ENCODE data around the gene ANKK1. TPM values are rescaled to one million over a fixed set of nuclear protein-coding genes. Genes with fewer than 3 reads are reported as not detected.

Gene ANKK1
- total RNA-seq, 3 donors from 2014 or later = 0.16 TPM; not detected in 2

DNA sequence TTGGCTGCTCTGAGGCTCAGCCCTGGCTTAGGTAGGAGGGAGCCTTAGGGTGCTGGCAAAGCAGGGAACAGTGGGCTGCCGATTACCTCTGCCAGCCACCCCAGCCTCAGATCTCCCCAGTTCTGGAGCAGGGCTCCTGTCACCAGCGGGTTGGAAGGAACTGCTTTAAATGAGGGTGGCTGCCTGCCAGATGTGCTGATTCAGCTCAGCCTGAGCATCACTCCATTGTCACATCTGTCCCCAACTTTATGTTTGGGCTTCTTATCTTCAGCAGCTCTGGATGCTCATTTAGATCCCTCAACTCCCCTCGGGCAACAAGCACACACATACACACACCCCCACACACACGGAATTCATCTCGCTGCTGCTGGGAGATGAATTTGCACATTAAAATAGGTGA is 16.9 kb upstream of the ANKK1 start:
- DNase-seq (no peak), ATAC-seq (no peak)
- Mint-ChIP-seq H3K36me3 (ENCODE audit: insufficient read depth) (peaks cover 28% of the 10 kb centered on the region), H3K4me1 (ENCODE audit: low read depth) (peaks cover 5% of the 10 kb centered on the region), H3K9me3 (no peaks in the 10 kb centered on the region), H3K4me3 (no peak overlapping the region), H3K27me3 (ENCODE audit: low read depth) (no peaks in the 10 kb centered on the region)

DNA sequence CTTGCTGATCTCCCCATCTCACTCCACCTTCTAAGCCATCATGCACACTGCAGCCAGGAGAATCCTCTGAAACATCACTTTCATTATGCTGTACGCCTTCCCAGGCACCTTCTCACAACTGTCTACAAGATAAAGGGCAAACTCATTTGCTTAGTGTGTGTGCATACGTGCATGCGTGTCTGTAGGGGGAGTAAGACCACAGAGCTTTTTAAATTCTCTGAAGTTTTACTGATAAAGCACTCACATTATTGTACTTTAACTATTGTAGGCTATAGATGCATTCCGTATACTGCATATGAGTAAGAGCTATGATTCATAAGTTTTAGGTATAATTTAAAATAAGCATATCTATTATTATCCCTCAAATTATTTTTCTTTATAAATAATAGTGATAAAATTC is 15.3 kb upstream of the ANKK1 start:
- DNase-seq (no peak), ATAC-seq (no peak)
- Mint-ChIP-seq H3K4me3 (no peak overlapping the region), H3K4me1 (ENCODE audit: low read depth) (no peaks in the 10 kb centered on the region), H3K9me3 (no peaks in the 10 kb centered on the region), H3K27me3 (ENCODE audit: low read depth) (no peaks in the 10 kb centered on the region), H3K36me3 (ENCODE audit: insufficient read depth) (peaks cover 26% of the 10 kb centered on the region)

DNA sequence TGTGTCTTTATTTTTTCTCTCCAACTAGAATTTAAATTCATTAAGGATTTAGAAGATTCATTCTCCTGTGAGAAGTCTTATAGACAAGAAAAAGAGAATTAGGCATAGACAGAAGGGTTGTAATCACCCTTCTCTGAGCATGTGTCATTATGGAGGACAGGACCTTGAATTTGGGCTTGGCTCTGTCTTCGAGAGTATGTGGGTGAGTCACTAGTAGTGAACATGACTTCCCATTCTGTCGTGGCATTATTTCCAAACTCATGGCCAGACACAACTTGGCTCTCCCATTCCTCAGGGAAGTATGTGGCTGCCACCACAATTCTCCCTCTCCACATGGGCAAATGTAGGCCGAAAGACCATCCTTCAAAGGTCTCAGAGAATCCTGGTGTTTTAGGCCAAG is 14.3 kb upstream of the ANKK1 start:
- Mint-ChIP-seq H3K36me3 (ENCODE audit: insufficient read depth) (peaks cover 23% of the 10 kb centered on the region), H3K9me3 (no peaks in the 10 kb centered on the region), H3K4me3 (no peak overlapping the region), H3K27me3 (ENCODE audit: low read depth) (no peaks in the 10 kb centered on the region), H3K4me1 (ENCODE audit: low read depth) (no peaks in the 10 kb centered on the region)
- no peak for DNase-seq
- ATAC-seq = no peak

DNA sequence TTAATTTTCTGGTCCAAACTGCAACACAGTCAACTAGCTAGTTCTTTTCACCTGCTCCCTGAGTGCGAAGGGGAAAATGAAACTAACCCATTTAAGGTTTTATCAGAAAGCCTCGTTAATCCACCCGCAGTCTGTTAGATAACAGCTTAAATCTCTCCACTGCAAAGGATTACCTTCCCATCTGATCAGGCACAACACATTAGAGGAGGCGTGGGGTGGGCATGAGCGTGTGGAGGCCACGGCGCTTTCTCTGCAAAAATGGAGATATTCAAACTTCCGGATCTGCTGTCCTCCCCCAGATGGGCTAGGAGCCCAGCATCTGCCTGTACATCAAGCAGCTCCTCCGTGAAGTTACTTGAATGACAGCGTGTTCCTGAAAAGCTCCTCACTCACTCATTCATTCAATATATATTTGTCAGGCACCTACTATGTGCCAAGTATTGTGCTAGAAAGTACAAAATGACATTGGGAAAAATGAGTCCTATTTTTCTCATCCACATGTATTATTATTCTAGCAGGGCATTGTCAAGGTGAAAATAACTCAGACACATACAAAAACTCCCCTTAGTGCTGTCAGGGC is 13.5 kb upstream of the ANKK1 start:
- H3K4me1 Mint-ChIP-seq (ENCODE audit: low read depth) = no peaks in the 10 kb centered on the region
- no peak overlapping the region for H3K4me3 Mint-ChIP-seq
- H3K36me3 Mint-ChIP-seq (ENCODE audit: insufficient read depth) = peaks cover 26% of the 10 kb centered on the region

DNA sequence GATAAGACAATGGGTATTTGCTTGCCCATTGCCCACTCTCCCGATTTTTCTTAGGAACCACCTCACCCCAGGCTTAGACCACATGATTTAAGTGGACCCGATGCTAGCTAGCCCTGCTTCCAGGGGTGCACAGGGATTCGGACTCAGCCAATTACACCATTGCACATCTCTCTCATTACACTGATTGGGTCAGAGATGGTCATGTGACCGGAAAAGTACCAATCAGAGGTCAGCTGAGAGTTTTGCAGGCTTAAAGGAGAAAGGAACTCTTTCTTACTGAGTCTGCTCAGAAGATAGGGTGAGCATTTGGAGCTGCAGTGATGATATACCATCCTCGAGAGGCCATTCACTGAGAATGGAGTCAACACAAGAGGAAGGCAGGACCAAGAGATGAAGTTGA is 12.2 kb upstream of the ANKK1 start:
- ATAC-seq = no peak
- H3K4me1 Mint-ChIP-seq (ENCODE audit: low read depth) = no peaks in the 10 kb centered on the region
- H3K4me3 Mint-ChIP-seq = no peak overlapping the region
- H3K9me3 Mint-ChIP-seq = no peaks in the 10 kb centered on the region
- peaks cover 30% of the 10 kb centered on the region for H3K36me3 Mint-ChIP-seq (ENCODE audit: insufficient read depth)
- DNase-seq = no peak
- H3K27me3 Mint-ChIP-seq (ENCODE audit: low read depth) = no peaks in the 10 kb centered on the region

More for the DNA sequence above, 13.5 kb upstream of the ANKK1 start:
- Mint-ChIP-seq H3K27me3 (ENCODE audit: low read depth) (no peaks in the 10 kb centered on the region), H3K9me3 (no peaks in the 10 kb centered on the region)
- no peak for ATAC-seq
- no peak for DNase-seq

DNA sequence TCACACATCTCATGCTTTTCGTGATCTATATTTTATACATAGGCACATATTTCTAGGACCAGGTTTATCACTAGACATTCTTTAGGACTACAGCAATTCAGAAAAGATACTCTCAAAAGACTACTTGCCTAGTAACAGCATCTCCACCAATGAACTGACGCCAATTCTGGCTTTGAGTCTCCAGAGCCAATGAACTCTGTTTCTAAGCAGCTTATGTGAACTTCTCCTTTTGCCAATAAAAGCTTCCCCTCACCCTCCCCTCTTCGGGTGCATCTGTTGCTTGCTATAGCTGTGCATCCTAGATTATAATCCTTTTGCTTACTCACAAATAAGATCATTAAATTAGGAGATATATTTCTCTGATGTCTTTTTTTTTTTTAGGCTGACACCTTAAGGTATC is 11.4 kb upstream of the ANKK1 start:
- Mint-ChIP-seq H3K9me3 (no peaks in the 10 kb centered on the region), H3K36me3 (ENCODE audit: insufficient read depth) (peaks cover 31% of the 10 kb centered on the region), H3K4me3 (no peak overlapping the region), H3K27me3 (ENCODE audit: low read depth) (no peaks in the 10 kb centered on the region), H3K4me1 (ENCODE audit: low read depth) (no peaks in the 10 kb centered on the region)
- no peak for DNase-seq
- ATAC-seq = no peak

DNA sequence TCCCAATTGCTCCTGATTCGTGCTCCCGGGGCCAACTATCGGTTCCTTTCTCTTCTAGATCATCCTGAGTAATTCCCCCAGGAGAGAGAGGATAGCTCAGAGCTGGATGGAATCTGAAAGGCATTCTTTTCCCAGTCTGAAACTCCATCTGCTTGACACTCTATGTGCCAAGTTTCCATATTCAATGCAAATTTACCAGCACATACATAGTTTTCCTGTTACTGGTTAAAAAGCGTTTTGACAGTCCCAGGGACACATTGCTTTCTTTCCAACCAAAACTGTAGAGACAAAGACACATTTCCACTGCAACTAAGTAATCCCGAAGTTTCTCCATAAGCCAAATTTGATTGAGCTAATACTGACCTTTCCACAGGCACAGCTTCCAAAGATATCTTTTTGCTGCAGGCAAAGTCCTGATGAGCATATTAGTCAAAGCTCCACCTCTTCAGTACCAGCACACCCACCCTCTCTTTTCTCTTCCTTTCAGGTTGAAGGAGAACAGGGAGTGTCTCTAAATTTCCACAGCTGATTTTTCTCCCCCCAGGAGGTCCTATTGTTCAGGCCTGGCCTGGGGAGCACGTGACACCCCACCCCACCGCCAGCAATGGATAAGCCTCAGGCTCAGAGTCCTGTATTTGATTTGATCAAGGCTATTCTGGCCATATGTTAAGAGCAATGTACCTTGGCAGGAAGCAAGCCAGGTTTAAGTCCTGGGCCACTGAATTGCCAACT is 9.7 kb upstream of the ANKK1 start:
- Mint-ChIP-seq H3K4me3 (no peak overlapping the region), H3K9me3 (no peaks in the 10 kb centered on the region), H3K4me1 (ENCODE audit: low read depth) (no peaks in the 10 kb centered on the region), H3K27me3 (ENCODE audit: low read depth) (no peaks in the 10 kb centered on the region), H3K36me3 (ENCODE audit: insufficient read depth) (peaks cover 26% of the 10 kb centered on the region)
- no peak for ATAC-seq
- no peak for DNase-seq

DNA sequence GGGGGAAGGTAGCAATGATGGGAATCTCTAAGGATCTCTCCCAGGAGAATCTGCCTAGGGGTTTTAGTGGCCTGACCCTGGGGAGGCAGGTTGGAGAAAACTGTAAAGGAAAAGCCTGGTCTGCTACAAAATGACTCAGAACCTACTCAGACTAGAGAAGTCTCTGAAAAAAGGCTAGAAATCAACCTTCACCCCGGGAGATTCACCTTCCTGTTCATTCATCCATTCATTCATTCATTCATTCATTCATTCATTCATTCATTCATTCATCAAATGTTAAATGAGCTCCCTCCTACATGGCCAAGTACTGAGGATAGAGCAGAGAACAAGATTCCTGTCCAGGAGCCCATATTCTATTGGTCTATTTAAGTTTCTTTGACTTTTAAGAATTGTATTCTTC is 8.9 kb upstream of the ANKK1 start:
- Mint-ChIP-seq H3K36me3 (ENCODE audit: insufficient read depth) (peaks cover 23% of the 10 kb centered on the region), H3K9me3 (no peaks in the 10 kb centered on the region), H3K27me3 (ENCODE audit: low read depth) (no peaks in the 10 kb centered on the region), H3K4me1 (ENCODE audit: low read depth) (no peaks in the 10 kb centered on the region), H3K4me3 (no peak overlapping the region)
- DNase-seq (no peak), ATAC-seq (no peak)

DNA sequence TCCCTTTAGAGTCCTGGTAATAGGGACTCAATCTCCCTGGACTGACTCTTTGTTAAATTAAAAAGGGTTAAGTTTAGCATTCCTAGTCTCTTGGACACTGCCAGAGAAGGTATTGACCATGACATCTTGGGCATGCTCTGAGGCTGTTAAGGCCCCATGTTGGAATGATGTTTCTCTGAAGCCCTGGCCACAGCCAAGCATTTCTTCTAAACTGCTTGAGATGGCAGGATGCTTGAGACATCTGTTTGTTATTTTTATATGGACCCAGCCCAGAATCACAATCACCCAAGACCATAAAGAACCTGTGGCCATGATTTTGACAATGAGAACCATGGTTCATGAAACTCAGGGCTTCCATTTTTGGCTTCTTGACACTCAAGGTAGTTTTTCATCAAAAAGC is 5.5 kb upstream of the ANKK1 start:
- peaks cover 2% of the 10 kb centered on the region for H3K27me3 Mint-ChIP-seq (ENCODE audit: low read depth)
- H3K36me3 Mint-ChIP-seq (ENCODE audit: insufficient read depth) = peaks cover 23% of the 10 kb centered on the region
- H3K4me1 Mint-ChIP-seq (ENCODE audit: low read depth) = no peaks in the 10 kb centered on the region
- no peak overlapping the region for H3K4me3 Mint-ChIP-seq
- ATAC-seq (no peak), DNase-seq (no peak)
- H3K9me3 Mint-ChIP-seq = no peaks in the 10 kb centered on the region

DNA sequence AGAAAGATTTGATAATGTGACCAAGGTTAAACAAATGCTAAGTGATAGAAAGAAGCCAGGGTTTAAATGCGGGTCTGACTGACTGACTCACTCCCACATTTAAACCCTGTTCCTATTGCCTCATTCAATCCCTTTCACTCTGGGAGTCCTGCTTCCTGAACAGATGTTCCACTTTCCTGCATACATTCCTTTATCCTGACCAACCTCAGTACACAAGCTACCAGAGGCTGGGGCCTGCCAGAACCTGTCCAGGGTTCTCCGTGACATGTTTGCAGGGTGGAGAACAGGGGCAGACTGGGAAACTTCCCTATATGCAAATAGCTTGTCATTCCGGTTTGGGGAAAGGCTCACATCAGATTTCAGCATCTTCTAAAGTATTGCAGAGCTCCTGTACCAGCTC is 3.0 kb upstream of the ANKK1 start:
- Mint-ChIP-seq H3K4me3 (no peak overlapping the region), H3K4me1 (ENCODE audit: low read depth) (no peaks in the 10 kb centered on the region), H3K9me3 (no peaks in the 10 kb centered on the region), H3K36me3 (ENCODE audit: insufficient read depth) (peaks cover 13% of the 10 kb centered on the region), H3K27me3 (ENCODE audit: low read depth) (peaks cover 5% of the 10 kb centered on the region)
- ATAC-seq (no peak), DNase-seq (no peak)

DNA sequence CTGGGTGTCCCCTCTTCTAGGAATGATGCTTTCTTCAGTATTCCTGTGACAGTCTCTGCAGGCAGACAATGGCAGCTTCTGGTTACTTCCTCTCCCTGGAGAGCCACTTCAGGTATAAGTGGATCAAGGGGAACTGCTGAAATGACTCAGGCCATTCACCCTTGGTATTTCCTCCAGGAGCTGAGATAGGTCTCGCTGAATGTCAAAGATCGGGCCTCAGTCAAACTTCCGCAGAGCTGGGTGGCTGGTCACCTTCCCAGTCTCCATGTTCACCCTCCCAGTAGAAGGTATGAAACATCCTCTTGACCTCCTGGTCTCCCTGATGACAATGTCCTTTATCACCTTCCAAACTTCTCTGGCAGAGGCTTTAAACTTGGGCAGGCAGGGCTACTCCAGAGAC is 1.8 kb upstream of the ANKK1 start:
- DNase-seq (no peak), ATAC-seq (no peak)
- Mint-ChIP-seq H3K36me3 (ENCODE audit: insufficient read depth) (peaks cover 3% of the 10 kb centered on the region), H3K9me3 (no peaks in the 10 kb centered on the region), H3K4me1 (ENCODE audit: low read depth) (no peaks in the 10 kb centered on the region), H3K4me3 (no peak overlapping the region), H3K27me3 (ENCODE audit: low read depth) (peaks cover 5% of the 10 kb centered on the region)

DNA sequence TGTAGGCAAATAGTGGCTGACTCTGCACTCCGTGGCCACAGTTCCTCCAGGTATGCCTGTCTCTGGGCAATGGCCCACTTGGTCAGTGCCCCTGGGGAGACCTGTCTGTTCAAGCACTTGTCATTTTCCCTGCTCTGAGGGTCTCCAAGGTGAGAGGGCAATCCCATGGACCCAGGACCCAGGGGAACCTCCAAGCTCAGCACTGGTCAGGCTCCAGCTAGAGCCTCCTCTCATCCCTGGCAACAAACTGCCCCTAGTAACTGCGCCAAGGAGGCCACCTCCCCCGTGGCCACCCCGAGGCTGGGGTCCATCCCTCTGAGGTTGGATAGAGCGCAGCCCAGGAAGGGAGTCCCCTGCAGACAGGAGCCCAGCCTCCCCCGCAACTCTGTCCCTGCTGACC is 713 bp upstream of the ANKK1 start:
- H3K36me3 Mint-ChIP-seq (ENCODE audit: insufficient read depth) = peaks cover 3% of the 10 kb centered on the region
- DNase-seq (no peak), ATAC-seq (no peak)
- no peaks in the 10 kb centered on the region for H3K9me3 Mint-ChIP-seq
- H3K27me3 Mint-ChIP-seq (ENCODE audit: low read depth) = peaks cover 5% of the 10 kb centered on the region
- no peak overlapping the region for H3K4me3 Mint-ChIP-seq
- H3K4me1 Mint-ChIP-seq (ENCODE audit: low read depth) = no peaks in the 10 kb centered on the region

DNA sequence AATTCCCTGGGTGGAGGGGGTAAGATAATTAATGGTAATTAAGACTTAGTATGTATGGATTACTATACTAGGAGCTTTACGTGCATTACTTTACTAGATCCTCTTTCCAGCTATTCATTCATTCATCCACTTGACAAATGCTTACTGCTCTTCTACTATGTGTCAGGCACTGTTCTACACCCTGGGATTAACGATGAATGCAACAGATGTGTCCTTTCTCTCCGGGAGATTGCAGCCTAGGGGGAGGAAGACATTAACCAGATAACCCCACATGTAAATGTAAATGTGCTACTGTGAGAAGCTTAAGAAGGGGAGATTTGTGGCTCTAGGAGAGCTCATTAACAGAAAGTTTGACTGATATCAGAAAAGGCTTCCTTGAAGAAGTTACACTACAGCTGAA is 1.7 kb downstream of the ANKK1 start:
- no peak for DNase-seq
- Mint-ChIP-seq H3K36me3 (ENCODE audit: insufficient read depth) (peaks cover 3% of the 10 kb centered on the region), H3K4me3 (no peak overlapping the region), H3K9me3 (no peaks in the 10 kb centered on the region), H3K4me1 (ENCODE audit: low read depth) (no peaks in the 10 kb centered on the region), H3K27me3 (ENCODE audit: low read depth) (peaks cover 5% of the 10 kb centered on the region)
- no peak for ATAC-seq

DNA sequence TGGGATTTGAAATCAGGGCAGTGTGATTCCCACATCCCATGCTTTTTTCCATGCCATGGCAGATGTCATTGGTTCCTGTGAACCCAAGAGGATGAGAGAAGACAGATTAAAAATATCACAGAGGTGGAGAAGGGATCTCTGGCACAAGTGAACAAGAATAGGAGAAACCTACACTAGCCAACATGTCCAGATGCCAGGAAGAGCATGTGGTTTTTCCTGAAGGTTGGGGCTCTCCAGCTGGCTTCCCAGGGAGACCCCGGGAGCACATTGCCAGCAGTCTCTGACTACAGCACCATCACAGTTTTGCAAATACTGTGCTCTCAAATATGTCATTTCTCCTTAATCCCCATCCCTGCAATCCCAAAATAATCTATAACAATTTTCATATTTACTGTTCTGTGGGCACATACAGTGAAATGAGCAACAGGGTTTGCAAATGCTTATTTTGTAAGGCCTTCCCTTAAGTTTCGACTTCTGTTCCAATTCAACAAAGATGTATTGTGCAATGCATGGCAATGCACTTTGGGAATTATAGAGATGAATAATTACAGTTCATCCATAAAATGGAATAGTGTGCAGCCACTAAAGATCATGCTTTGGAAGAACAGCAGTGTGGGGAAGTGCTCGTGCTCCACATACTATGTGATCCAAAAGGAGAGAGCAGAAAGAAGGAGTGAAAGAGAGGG is 4.8 kb downstream of the ANKK1 start:
- no peaks in the 10 kb centered on the region for H3K9me3 Mint-ChIP-seq
- H3K36me3 Mint-ChIP-seq (ENCODE audit: insufficient read depth) = no peaks in the 10 kb centered on the region
- no peak overlapping the region for H3K4me3 Mint-ChIP-seq
- no peak for DNase-seq
- H3K4me1 Mint-ChIP-seq (ENCODE audit: low read depth) = no peaks in the 10 kb centered on the region
- ATAC-seq = no peak
- H3K27me3 Mint-ChIP-seq (ENCODE audit: low read depth) = peaks cover under 1% of the 10 kb centered on the region

DNA sequence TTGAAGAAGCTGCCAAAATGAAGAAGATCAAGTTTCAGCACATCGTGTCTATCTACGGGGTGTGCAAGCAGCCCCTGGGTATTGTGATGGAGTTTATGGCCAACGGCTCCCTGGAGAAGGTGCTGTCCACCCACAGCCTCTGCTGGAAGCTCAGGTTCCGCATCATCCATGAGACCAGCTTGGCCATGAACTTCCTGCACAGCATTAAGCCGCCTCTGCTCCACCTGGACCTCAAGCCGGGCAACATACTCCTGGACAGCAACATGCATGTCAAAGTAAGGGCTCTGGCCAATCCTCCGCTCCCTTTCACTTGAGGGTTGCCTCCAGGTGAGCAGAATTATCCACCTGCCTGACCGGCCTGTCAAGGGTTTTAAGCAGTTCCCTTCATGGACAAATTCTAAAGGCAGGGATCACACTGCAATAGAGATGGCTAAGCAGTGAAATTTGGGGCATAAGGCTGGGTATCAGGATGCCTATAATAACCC is 6.0 kb downstream of the ANKK1 start:
- H3K36me3 Mint-ChIP-seq (ENCODE audit: insufficient read depth) = no peaks in the 10 kb centered on the region
- H3K9me3 Mint-ChIP-seq = no peaks in the 10 kb centered on the region
- H3K4me3 Mint-ChIP-seq = no peak overlapping the region
- H3K27me3 Mint-ChIP-seq (ENCODE audit: low read depth) = no peaks in the 10 kb centered on the region
- no peaks in the 10 kb centered on the region for H3K4me1 Mint-ChIP-seq (ENCODE audit: low read depth)
- no peak for DNase-seq
- ATAC-seq = no peak
